K562 (cell line): ENCODE results near the gene TCAF1. TPM values are rescaled to one million over a fixed set of nuclear protein-coding genes. Genes with fewer than 3 reads are reported as not detected.
A peak's percentile ranks its signal among the peaks of the same experiment; 100 is the strongest.

ENCODE experiments used
- BRD9 ChIP-seq: fragments of 450-650 bp; IDR thresholded peaks from 2 replicates; pipeline ENCODE4 v1.6.1; 2018; ENCODE audit warnings: low read depth; ENCODE audit not compliant: partially characterized antibody
- E2F5 ChIP-seq: sonication (generic); formaldehyde crosslinking; IDR thresholded peaks from 2 replicates; pipeline ENCODE4 v1.8.0; 2022; ENCODE audit warnings: mild to moderate bottlenecking, missing genetic modification reagents
- ELF1 ChIP-seq: fragments of 200-800 bp; sonication (Bioruptor generic); IDR thresholded peaks from 2 replicates; pipeline ENCODE4 v1.6.1; 2016; ENCODE audit warnings: missing genetic modification characterization, missing compliant biosample characterization
- ERF ChIP-seq: fragments of 450-650 bp; formaldehyde crosslinking; IDR thresholded peaks from 2 replicates; pipeline ENCODE4 v1.4.0; 2020; ENCODE audit warnings: mild to moderate bottlenecking, mixed read lengths
- FUS ChIP-seq: fragments of 200-400 bp; formaldehyde crosslinking; optimal IDR thresholded peaks from 2 replicates; pipeline ENCODE3; 2017; ENCODE audit warnings: low read depth, low read length
- RAD21 ChIP-seq, 2 experiments: fragments of 250-450 bp in 1 of 2; fragments of 450-650 bp in 1 of 2; sonication (Bioruptor Pico) in 1 of 2; formaldehyde crosslinking in 1 of 2; IDR thresholded peaks in 1 of 2; conservative IDR thresholded peaks in 1 of 2; 2 replicates each; pipeline versions ENCODE4 v1.4.0 to v1.8.0; 2020 to 2022; ENCODE audit warnings: mild to moderate bottlenecking in 2 of 2, moderate library complexity in 1 of 2
- THRA ChIP-seq: fragments of 450-650 bp; IDR thresholded peaks from 2 replicates; pipeline ENCODE4 v1.6.1; 2017; ENCODE audit warnings: mild to moderate bottlenecking, moderate library complexity
- ZBTB7A ChIP-seq: IDR thresholded peaks from 2 replicates; pipeline ENCODE4 v1.6.1; 2011; ENCODE audit warnings: low read depth, mild to moderate bottlenecking, low read length, moderate library complexity, borderline replicate concordance; ENCODE audit not compliant: control insufficient read depth
- ZNF41 ChIP-seq: fragments of 250-450 bp; sonication (Bioruptor Pico); conservative IDR thresholded peaks from 2 replicates; pipeline ENCODE4 v1.4.0; 2020; ENCODE audit warnings: mild to moderate bottlenecking
- polyA plus RNA-seq, 8 experiments: library from polyadenylated mRNA; depleted of rRNA in 4 of 8; stranded (reverse) in 5 of 8; unstranded in 3 of 8; fragments of >200 nt; fragmentation: Nextera tagmentation in 2 of 8; fragmentation: Illumina TruSeq in 1 of 8; extraction: Ambion mirVana in 2 of 8; extraction: Trizol in 1 of 8; gene quantifications; 2 replicates each; pipeline versions ENCODE4 v1.2.1 to v1.2.3, GENCODE V29; 2011 to 2014; ENCODE audit warnings: inconsistent platforms in 1 of 8, missing spikeins in 1 of 8
- total RNA-seq, 7 experiments: library from RNA; depleted of rRNA in 6 of 7; stranded (reverse); fragments of >200 nt in 6 of 7; fragmentation: Illumina TruSeq in 2 of 7; extraction: Trizol in 2 of 7; gene quantifications; 2 replicates each; pipeline versions ENCODE4 v1.2.1 to v1.2.3, GENCODE V29; 2011 to 2021; ENCODE audit warnings: low replicate concordance in 1 of 7

The TCAF1 gene
- total and polyA plus RNA-seq, 9 of the 15 experiments (the other 6 are each of a cell fraction or from before 2014, with no cell fraction given), result 6.2 to 52.2 (median 24.4) TPM

- TF ChIP-seq E2F5 (CRISPR knock-in tag), result no peak
- no peak for TF ChIP-seq BRD9
- TF ChIP-seq THRA, result no peak
- TF ChIP-seq ELF1 (tag), result peak; percentile 47; the same call in 1 of the 2 replicates
- no peak for TF ChIP-seq ERF (CRISPR knock-in tag)
- TF ChIP-seq RAD21 (CRISPR knock-in tag; conservative IDR thresholded peaks at IDR 0.05 in 1 of 2, IDR thresholded peaks at IDR 0.05 in 1 of 2), result peak; percentile 54 to 83
- TF ChIP-seq FUS, result no peak
- TF ChIP-seq ZBTB7A, result no peak
- no peak for TF ChIP-seq ZNF41
Measured at GRCh38 chr7:143892527-143893300, 9.3 kb downstream of the TCAF1 start (continued).
